Measurements from ENCODE around the gene DENND6A. TPM values are rescaled to one million over a fixed set of nuclear protein-coding genes. Genes with fewer than 3 reads are reported as not detected.

Gene DENND6A
- total and polyA plus RNA-seq, 2 of the 13 experiments (the other 11 are each of a cell fraction or from before 2014, with no cell fraction given), result 9.4 to 11.1 TPM

DNA sequence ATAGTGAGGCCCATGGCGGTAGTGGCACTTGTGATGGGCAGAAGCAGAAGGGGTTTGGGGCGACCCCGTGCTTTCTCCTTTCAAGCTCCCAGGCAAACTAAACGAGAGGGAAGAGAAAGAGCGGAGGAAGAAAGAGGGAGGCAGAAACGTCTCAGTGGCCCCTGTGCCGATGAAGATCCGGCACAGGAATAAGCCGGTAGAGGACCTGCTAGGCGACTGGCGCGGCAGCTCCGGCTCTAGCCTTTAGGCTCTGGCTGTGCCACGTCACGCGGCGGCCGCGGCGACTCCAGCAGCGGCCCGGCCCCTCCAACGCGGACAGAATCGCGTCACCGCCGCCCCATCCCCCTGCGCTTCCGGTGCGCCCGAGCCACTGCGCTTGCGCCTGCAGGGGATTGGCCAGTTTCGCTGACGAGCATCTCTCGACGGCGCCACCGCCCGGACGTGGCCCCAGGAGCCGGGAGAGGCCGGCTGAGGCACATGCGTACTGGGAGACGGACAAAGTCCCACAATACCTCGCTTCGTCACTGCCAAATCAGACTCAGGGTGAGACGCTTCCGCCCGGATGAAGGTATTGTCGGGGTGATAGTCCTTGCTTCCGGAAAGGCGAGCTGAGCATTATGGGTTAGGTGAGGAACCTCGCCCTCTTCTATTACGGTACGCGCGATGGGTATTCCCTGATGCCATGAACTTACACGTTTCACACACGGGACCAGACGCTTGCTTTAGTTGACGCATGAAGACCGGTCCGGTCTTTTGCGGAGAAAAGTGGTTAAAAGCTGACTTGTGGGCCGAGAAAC lies 95.6 kb downstream of the DENND6A start, which contains the start of gene ARF4 (continued):
- TF ChIP-seq TBP (CRISPR knock-in tag; IDR thresholded peaks at IDR 0.05) (no peak), MIER3 (CRISPR knock-in tag; IDR thresholded peaks at IDR 0.05; ENCODE audit: borderline replicate concordance) (peak; percentile 72; the same call in 1 of the 2 replicates), KLF6 (CRISPR knock-in tag; IDR thresholded peaks at IDR 0.05) (peak; percentile 56; the same call in 1 of the 2 replicates), ZSCAN30 (CRISPR knock-in tag; IDR thresholded peaks at IDR 0.05) (peak; percentile 50; the same call in 1 of the 2 replicates), HNRNPH1 (optimal IDR thresholded peaks at IDR 0.05; ENCODE audit: low read depth, low read length) (no peak), ZNF143 (CRISPR knock-in tag; IDR thresholded peaks at IDR 0.05) (peak; percentile 95), LBX2 (CRISPR knock-in tag; IDR thresholded peaks at IDR 0.05; ENCODE audit: borderline replicate concordance) (no peak), GATAD1 (CRISPR knock-in tag; IDR thresholded peaks at IDR 0.05) (peak; percentile 93), KDM3A (CRISPR knock-in tag; IDR thresholded peaks at IDR 0.05; ENCODE audit: low read depth) (peak; percentile 90), SMAD9 (CRISPR knock-in tag; IDR thresholded peaks at IDR 0.05) (0 out of 2 replicates have a peak, but pooled peaks have one; percentile 48), ATF1 (CRISPR knock-in tag; IDR thresholded peaks at IDR 0.05) (peak; percentile 96), RARA (CRISPR knock-in tag; IDR thresholded peaks at IDR 0.05) (peak; percentile 38; the same call in 1 of the 2 replicates), SMAD3 (CRISPR knock-in tag; IDR thresholded peaks at IDR 0.05) (no peak; the same call in 1 of the 2 replicates), PHF8 (CRISPR knock-in tag; IDR thresholded peaks at IDR 0.05) (peak; percentile 76), MAFG (CRISPR knock-in tag; IDR thresholded peaks at IDR 0.05) (no peak), MEIS2 (CRISPR knock-in tag; IDR thresholded peaks at IDR 0.05) (0 out of 2 replicates have a peak, but pooled peaks have one; percentile 31), RFX3 (CRISPR knock-in tag; IDR thresholded peaks at IDR 0.05) (no peak), SIN3B (IDR thresholded peaks at IDR 0.05; ENCODE audit: low read length) (0 out of 2 replicates have a peak, but pooled peaks have one; percentile 38), ZNF678 (CRISPR knock-in tag; IDR thresholded peaks at IDR 0.05) (no peak), ERF (CRISPR knock-in tag; IDR thresholded peaks at IDR 0.05) (peak; percentile 91), MAX (IDR thresholded peaks at IDR 0.05) (peak; percentile 89), HNF4G (IDR thresholded peaks at IDR 0.05; ENCODE audit: borderline replicate concordance, low read depth, low read length) (peak; percentile 6; the same call in 1 of the 2 replicates), HNF4G (CRISPR knock-in tag; IDR thresholded peaks at IDR 0.05; ENCODE audit: borderline replicate concordance, low read depth) (no peak; the same call in 1 of the 2 replicates), ZBTB2 (CRISPR knock-in tag; IDR thresholded peaks at IDR 0.05; ENCODE audit: low read depth) (peak; percentile 76), TOPORS (CRISPR knock-in tag; IDR thresholded peaks at IDR 0.05) (no peak; the same call in 1 of the 2 replicates)
- TF ChIP-seq, protein P1, sequence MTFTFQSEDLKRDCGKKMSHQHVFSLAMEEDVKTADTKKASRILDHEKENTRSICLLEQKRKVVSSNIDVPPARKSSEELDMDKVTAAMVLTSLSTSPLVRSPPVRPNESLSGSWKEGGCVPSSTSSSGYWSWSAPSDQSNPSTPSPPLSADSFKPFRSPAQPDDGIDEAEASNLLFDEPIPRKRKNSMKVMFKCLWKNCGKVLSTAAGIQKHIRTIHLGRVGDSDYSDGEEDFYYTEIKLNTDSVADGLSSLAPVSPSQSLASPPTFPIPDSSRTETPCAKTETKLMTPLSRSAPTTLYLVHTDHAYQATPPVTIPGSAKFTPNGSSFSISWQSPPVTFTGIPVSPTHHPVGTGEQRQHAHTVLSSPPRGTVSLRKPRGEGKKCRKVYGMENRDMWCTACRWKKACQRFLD (CRISPR knock-in tag; IDR thresholded peaks at IDR 0.05; ENCODE audit: borderline replicate concordance), result peak; percentile 7; the same call in 1 of the 2 replicates
- TF ChIP-seq, protein P2, sequence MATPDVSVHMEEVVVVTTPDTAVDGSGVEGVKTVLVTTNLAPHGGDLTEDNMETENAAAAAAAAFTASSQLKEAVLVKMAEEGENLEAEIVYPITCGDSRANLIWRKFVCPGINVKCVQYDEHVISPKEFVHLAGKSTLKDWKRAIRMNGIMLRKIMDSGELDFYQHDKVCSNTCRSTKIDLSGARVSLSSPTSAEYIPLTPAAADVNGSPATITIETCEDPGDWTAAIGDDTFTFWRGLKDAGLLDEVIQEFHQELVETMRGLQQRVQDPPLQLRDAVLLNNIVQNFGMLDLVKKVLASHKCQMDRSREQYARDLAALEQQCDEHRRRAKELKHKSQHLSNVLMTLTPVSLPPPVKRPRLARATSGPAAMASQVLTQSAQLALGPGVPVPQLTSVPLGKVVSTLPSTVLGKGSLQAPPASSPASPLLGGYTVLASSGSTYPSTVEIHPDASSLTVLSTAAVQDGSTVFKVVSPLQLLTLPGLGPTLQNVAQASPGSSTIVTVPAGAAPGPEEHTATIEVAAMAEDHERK (CRISPR knock-in tag; IDR thresholded peaks at IDR 0.05; ENCODE audit: low read depth), result peak; percentile 75
